ENCODE data around the gene PJA1. TPM values are rescaled to one million over a fixed set of nuclear protein-coding genes. Genes with fewer than 3 reads are reported as not detected.

PJA1 gene
- total and polyA plus RNA-seq, 2 experiments from 2014 or later, result 49.1 to 57.0 TPM

GRCh38 chrX:69151866-69152284 is 13.4 kb downstream of the PJA1 start:
- Histone ChIP-seq H3K27ac (no peak overlapping the region), H3K9me2 (replicated peaks; ENCODE audit: insufficient read depth) (no peaks in the 10 kb centered on the region), H3K36me3 (replicated peaks; ENCODE audit: insufficient read depth, low read depth) (no peaks in the 10 kb centered on the region), H2AFZ (no peak overlapping the region), H3K9me3 (ENCODE audit: low read depth) (no peaks in the 10 kb centered on the region), H3K79me2 (no peaks in the 10 kb centered on the region), H3K27me3 (no peaks in the 10 kb centered on the region), H3K4me2 (no peak overlapping the region), H3K4me3 (no peak overlapping the region), H3K4me1 (ENCODE audit: insufficient read depth) (no peaks in the 10 kb centered on the region), H4K20me1 (ENCODE audit: insufficient read depth, poor library complexity, severe bottlenecking) (no peaks in the 10 kb centered on the region)
- WGBS (ENCODE audit: low lambda C conversion rate, missing lambda C conversion rate), result 87% methylated on average over 2 of the region's 2 CpGs
- no peak for DNase-seq (ENCODE audit: low spot score)
- TF ChIP-seq, protein P1, sequence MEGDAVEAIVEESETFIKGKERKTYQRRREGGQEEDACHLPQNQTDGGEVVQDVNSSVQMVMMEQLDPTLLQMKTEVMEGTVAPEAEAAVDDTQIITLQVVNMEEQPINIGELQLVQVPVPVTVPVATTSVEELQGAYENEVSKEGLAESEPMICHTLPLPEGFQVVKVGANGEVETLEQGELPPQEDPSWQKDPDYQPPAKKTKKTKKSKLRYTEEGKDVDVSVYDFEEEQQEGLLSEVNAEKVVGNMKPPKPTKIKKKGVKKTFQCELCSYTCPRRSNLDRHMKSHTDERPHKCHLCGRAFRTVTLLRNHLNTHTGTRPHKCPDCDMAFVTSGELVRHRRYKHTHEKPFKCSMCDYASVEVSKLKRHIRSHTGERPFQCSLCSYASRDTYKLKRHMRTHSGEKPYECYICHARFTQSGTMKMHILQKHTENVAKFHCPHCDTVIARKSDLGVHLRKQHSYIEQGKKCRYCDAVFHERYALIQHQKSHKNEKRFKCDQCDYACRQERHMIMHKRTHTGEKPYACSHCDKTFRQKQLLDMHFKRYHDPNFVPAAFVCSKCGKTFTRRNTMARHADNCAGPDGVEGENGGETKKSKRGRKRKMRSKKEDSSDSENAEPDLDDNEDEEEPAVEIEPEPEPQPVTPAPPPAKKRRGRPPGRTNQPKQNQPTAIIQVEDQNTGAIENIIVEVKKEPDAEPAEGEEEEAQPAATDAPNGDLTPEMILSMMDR (IDR thresholded peaks at IDR 0.05; ENCODE audit: poor library complexity), result no peak
- TF ChIP-seq EZH2 (IDR thresholded peaks at IDR 0.05; ENCODE audit: borderline replicate concordance) (no peak), EZH2phosphoT487 (IDR thresholded peaks at IDR 0.05; ENCODE audit: low read depth, severe bottlenecking, unreplicated experiment) (no peak)

- no peak for DNase-seq (ENCODE audit: low spot score)
- no peaks in the 10 kb centered on the region for H3K79me2 ChIP-seq
- 63% methylated on average over 9 of the region's 12 CpGs for WGBS (ENCODE audit: low lambda C conversion rate, missing lambda C conversion rate)
- no peaks in the 10 kb centered on the region for H4K20me1 ChIP-seq (ENCODE audit: insufficient read depth, poor library complexity, severe bottlenecking)
- no peaks in the 10 kb centered on the region for H3K27me3 ChIP-seq
- H3K9me2 ChIP-seq (replicated peaks; ENCODE audit: insufficient read depth), result no peaks in the 10 kb centered on the region
- H3K36me3 ChIP-seq (replicated peaks; ENCODE audit: insufficient read depth, low read depth), result no peaks in the 10 kb centered on the region
- H2AFZ ChIP-seq, result no peak overlapping the region
- TF ChIP-seq, protein P1 (IDR thresholded peaks at IDR 0.05; ENCODE audit: poor library complexity), result no peak
- TF ChIP-seq EZH2phosphoT487 (IDR thresholded peaks at IDR 0.05; ENCODE audit: low read depth, severe bottlenecking, unreplicated experiment), result no peak
- no peak for TF ChIP-seq EZH2 (IDR thresholded peaks at IDR 0.05; ENCODE audit: borderline replicate concordance)
- H3K4me2 ChIP-seq, result no peak overlapping the region
- H3K4me3 ChIP-seq, result no peak overlapping the region
- no peaks in the 10 kb centered on the region for H3K9me3 ChIP-seq (ENCODE audit: low read depth)
- H3K4me1 ChIP-seq (ENCODE audit: insufficient read depth), result no peaks in the 10 kb centered on the region
- H3K27ac ChIP-seq, result no peak overlapping the region
Measured at GRCh38 chrX:69150281-69150960, 14.8 kb downstream of the PJA1 start.

DNA sequence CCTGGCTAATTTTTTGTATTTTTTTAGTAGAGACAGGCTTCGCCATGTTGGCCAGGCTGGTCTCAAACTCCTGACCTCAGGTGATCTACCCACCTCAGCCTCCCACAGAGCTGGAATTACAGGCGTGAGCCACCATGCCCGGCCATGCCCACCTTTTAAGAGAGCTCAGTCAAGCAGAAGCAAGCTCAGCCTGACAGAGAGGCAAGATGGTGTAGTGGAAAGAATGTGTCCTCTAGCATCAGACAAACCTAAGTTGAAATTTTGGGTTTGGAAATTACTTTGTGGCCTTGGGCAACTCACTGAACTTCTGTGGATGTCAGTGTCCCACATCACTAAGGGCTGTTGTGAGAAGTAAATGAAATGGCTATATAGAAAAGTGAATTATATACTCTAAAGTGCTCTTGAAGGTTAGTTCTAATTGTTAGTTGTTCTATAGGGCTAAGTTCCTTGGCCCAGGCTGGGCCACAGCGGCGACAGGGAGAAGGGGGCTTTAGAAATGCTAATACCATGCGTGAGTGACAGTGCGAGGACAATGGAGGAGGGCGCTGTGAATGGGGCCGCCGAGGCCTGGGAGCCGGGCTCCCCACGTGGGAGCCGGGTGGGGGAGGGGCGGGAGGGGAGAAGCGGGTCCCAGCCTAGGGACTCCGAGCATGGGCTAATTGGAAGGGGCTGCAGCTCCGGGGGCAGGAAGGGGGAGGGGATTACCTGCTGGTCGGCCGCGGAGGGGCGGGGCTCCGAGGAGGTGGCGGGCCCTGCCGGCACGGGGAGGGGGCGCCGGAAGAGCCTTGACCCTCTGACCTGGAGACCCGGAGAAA is 15.6 kb downstream of the PJA1 start:
- H3K27me3 ChIP-seq, result no peaks in the 10 kb centered on the region
- H3K9me3 ChIP-seq (ENCODE audit: low read depth), result no peaks in the 10 kb centered on the region
- H3K36me3 ChIP-seq (replicated peaks; ENCODE audit: insufficient read depth, low read depth), result no peaks in the 10 kb centered on the region
- no peak overlapping the region for H3K4me3 ChIP-seq
- no peaks in the 10 kb centered on the region for H3K79me2 ChIP-seq
- TF ChIP-seq, protein P1 (IDR thresholded peaks at IDR 0.05; ENCODE audit: poor library complexity), result no peak
- no peak for TF ChIP-seq EZH2phosphoT487 (IDR thresholded peaks at IDR 0.05; ENCODE audit: low read depth, severe bottlenecking, unreplicated experiment)
- no peak for TF ChIP-seq EZH2 (IDR thresholded peaks at IDR 0.05; ENCODE audit: borderline replicate concordance)
- H3K27ac ChIP-seq, result no peak overlapping the region
- H3K4me2 ChIP-seq, result no peak overlapping the region
- H3K9me2 ChIP-seq (replicated peaks; ENCODE audit: insufficient read depth), result no peaks in the 10 kb centered on the region
- no peaks in the 10 kb centered on the region for H4K20me1 ChIP-seq (ENCODE audit: insufficient read depth, poor library complexity, severe bottlenecking)
- H2AFZ ChIP-seq, result no peak overlapping the region
- DNase-seq (ENCODE audit: low spot score), result no peak
- no peaks in the 10 kb centered on the region for H3K4me1 ChIP-seq (ENCODE audit: insufficient read depth)
- 57% methylated on average over 11 of the region's 28 CpGs for WGBS (ENCODE audit: low lambda C conversion rate, missing lambda C conversion rate)
